Measurements from ENCODE around the gene ANKRD22. TPM values are rescaled to one million over a fixed set of nuclear protein-coding genes. Genes with fewer than 3 reads are reported as not detected.

The ANKRD22 gene
- polyA plus RNA-seq, 1 of the 3 experiments (the other 2 are of a cell fraction) = 0.15 TPM

- DNase-seq = no peak
- H3K9ac ChIP-seq = 0 out of 2 replicates have a peak overlapping the region, but pooled peaks have one; percentile 1
- ChIA-PET CTCF (interaction anchor here (0.7 to 1.4 kb wide), 2 partner anchors 27 to 44 kb away, joined by 3 to 4 read pairs; no protein-coding TSS in a partner anchor), POLR2A (no interaction called here)
- H2AFZ ChIP-seq (ENCODE audit: low read depth) = no peak overlapping the region
- H3K4me1 ChIP-seq (ENCODE audit: control insufficient read depth in 1 of 2, insufficient read depth in 2 of 2, low read depth in 1 of 2, low read length in 1 of 2) = peaks cover 13 to 95% of the 10 kb centered on the region in 2 experiments
- peaks cover 83% of the 10 kb centered on the region for H3K79me2 ChIP-seq (ENCODE audit: insufficient read depth)
- no peaks in the 10 kb centered on the region for H3K27me3 ChIP-seq (ENCODE audit: insufficient read depth)
- H4K20me1 ChIP-seq (ENCODE audit: insufficient read depth) = no peaks in the 10 kb centered on the region
- H3F3A ChIP-seq (replicated peaks; ENCODE audit: insufficient read depth) = peaks cover 41% of the 10 kb centered on the region
- H3K9me3 ChIP-seq = no peaks in the 10 kb centered on the region
- H3K4me2 ChIP-seq = peak overlapping the region; percentile 25; the same call in 1 of the 2 replicates
- TF ChIP-seq PBX3 (IDR thresholded peaks at IDR 0.05) = no peak
- TF ChIP-seq GABPA (IDR thresholded peaks at IDR 0.05; ENCODE audit: low read depth) = no peak
- no peak for TF ChIP-seq JUND (IDR thresholded peaks at IDR 0.05)
- no peak for TF ChIP-seq EP300 (IDR thresholded peaks at IDR 0.05; ENCODE audit: borderline replicate concordance in 1 of 2, low read depth in 1 of 2, low read length in 1 of 2)
- no peak for TF ChIP-seq SIN3A (IDR thresholded peaks at IDR 0.05; ENCODE audit: borderline replicate concordance, low read depth, low read length)
- no peak for TF ChIP-seq GATA2 (CRISPR knock-in tag; IDR thresholded peaks at IDR 0.05)
- TF ChIP-seq FOXJ3 (CRISPR knock-in tag; IDR thresholded peaks at IDR 0.05) = no peak
- TF ChIP-seq USF1 (IDR thresholded peaks at IDR 0.05; ENCODE audit: borderline replicate concordance, low read depth) = no peak
- no peak for TF ChIP-seq ELF1 (IDR thresholded peaks at IDR 0.05)
- H3K4me3 ChIP-seq (ENCODE audit: low read depth in 2 of 2, low read length in 1 of 2) = no peak overlapping the region
- H3K9me2 ChIP-seq = no peaks in the 10 kb centered on the region
- H3K27ac ChIP-seq (ENCODE audit: low read depth in 2 of 2, low read length in 1 of 2) = peak overlapping the region; percentile 16 to 29; a peak in 2 of 4 replicates
- no peaks in the 10 kb centered on the region for H3K36me3 ChIP-seq (replicated peaks in 1 of 2; ENCODE audit: control insufficient read depth in 1 of 2, insufficient read depth in 2 of 2, low read length in 1 of 2)
Measured at GRCh38 chr10:88888810-88889445, 37.3 kb upstream of the ANKRD22 start.

GRCh38 chr10:88886557-88886956 lies 34.9 kb upstream of the ANKRD22 start:
- H3K4me3 ChIP-seq (ENCODE audit: low read depth in 2 of 2, low read length in 1 of 2) = no peak overlapping the region
- no peaks in the 10 kb centered on the region for H3K9me3 ChIP-seq
- peak overlapping the region; percentile 46 for H3K4me2 ChIP-seq
- peaks cover 89% of the 10 kb centered on the region for H3K79me2 ChIP-seq (ENCODE audit: insufficient read depth)
- no peak overlapping the region for H2AFZ ChIP-seq (ENCODE audit: low read depth)
- no peak for DNase-seq
- H3K9ac ChIP-seq = no peak overlapping the region
- H3K36me3 ChIP-seq (replicated peaks in 1 of 2; ENCODE audit: control insufficient read depth in 1 of 2, insufficient read depth in 2 of 2, low read length in 1 of 2) = no peaks in the 10 kb centered on the region
- no peaks in the 10 kb centered on the region for H3K9me2 ChIP-seq
- peaks cover 41% of the 10 kb centered on the region for H3F3A ChIP-seq (replicated peaks; ENCODE audit: insufficient read depth)
- H4K20me1 ChIP-seq (ENCODE audit: insufficient read depth) = no peaks in the 10 kb centered on the region
- no peaks in the 10 kb centered on the region for H3K27me3 ChIP-seq (ENCODE audit: insufficient read depth)
- peak; percentile 62 for TF ChIP-seq JUND (IDR thresholded peaks at IDR 0.05)
- no peak for TF ChIP-seq MXI1 (IDR thresholded peaks at IDR 0.05; ENCODE audit: low read depth, low read length)
- no peak for TF ChIP-seq FOXM1 (IDR thresholded peaks at IDR 0.05; ENCODE audit: low read depth)
- TF ChIP-seq POLR2AphosphoS5 (IDR thresholded peaks at IDR 0.05; ENCODE audit: low read depth, low read length) = no peak
- peak; percentile 45 for TF ChIP-seq TCF12 (IDR thresholded peaks at IDR 0.05)
- no peak for TF ChIP-seq ELF1 (IDR thresholded peaks at IDR 0.05)
- 0 out of 2 replicates have a peak, but pooled peaks have one; percentile 6 for TF ChIP-seq NFIC (IDR thresholded peaks at IDR 0.05; ENCODE audit: borderline replicate concordance)
- no peak for TF ChIP-seq NRF1 (IDR thresholded peaks at IDR 0.05; ENCODE audit: low read depth, low read length)
- peak; percentile 71; the same call in 1 of the 2 replicates for TF ChIP-seq FOSL2 (IDR thresholded peaks at IDR 0.05; ENCODE audit: borderline replicate concordance, low read depth)
- ChIA-PET CTCF (interaction anchor here (1.3 to 3.9 kb wide), 3 partner anchors 17 to 51 kb away, joined by 3 to 17 read pairs (median 8); no protein-coding TSS in a partner anchor), POLR2A (no interaction called here)
- H3K27ac ChIP-seq (ENCODE audit: low read depth in 2 of 2, low read length in 1 of 2) = no peak overlapping the region; a peak in 3 of 4 replicates
- peaks cover 21 to 81% of the 10 kb centered on the region in 2 experiments for H3K4me1 ChIP-seq (ENCODE audit: control insufficient read depth in 1 of 2, insufficient read depth in 2 of 2, low read depth in 1 of 2, low read length in 1 of 2)

All from SK-N-SH (cell line).